Breast epithelium (tissue), 3 donors: Measurements from ENCODE around the gene CERS3.

ENCODE experiments used
- CTCF ChIP-seq, 3 donors: fragments of 450-650 bp; IDR thresholded peaks; one replicate each; pipeline ENCODE4 v1.5.1; 2016 to 2017; ENCODE audit warnings: antibody characterized with exemption in 3 of 3, mild to moderate bottlenecking in 3 of 3, moderate library complexity in 3 of 3
- POLR2A ChIP-seq: fragments of 450-650 bp; IDR thresholded peaks from one replicate; pipeline ENCODE4 v1.6.1; 2016; ENCODE audit warnings: antibody characterized with exemption, mild to moderate bottlenecking, moderate library complexity
- POLR2AphosphoS5 ChIP-seq, 3 donors: sonication (generic); formaldehyde crosslinking; IDR thresholded peaks; one replicate each; pipeline ENCODE4 v1.6.1; 2017; ENCODE audit warnings: antibody characterized with exemption in 3 of 3

- TF ChIP-seq POLR2AphosphoS5 (IDR thresholded peaks at IDR 0.05): no peak
- no peak for TF ChIP-seq CTCF (IDR thresholded peaks at IDR 0.05)
- no peak for TF ChIP-seq POLR2A
These were observed 38.3 kb upstream of the CERS3 start for GRCh38 chr15:100566850-100567628.
